GM18517 (cell line): Measurements from ENCODE around the gene RMND5B.

Source experiments
- ATAC-seq: cut with Tn5 transposase; IDR thresholded peaks from one replicate; pipeline ENCODE4 v1.9.1; 2021; ENCODE audit warnings: mild to moderate bottlenecking, moderate library complexity; ENCODE audit not compliant: unreplicated experiment

RMND5B gene

DNA sequence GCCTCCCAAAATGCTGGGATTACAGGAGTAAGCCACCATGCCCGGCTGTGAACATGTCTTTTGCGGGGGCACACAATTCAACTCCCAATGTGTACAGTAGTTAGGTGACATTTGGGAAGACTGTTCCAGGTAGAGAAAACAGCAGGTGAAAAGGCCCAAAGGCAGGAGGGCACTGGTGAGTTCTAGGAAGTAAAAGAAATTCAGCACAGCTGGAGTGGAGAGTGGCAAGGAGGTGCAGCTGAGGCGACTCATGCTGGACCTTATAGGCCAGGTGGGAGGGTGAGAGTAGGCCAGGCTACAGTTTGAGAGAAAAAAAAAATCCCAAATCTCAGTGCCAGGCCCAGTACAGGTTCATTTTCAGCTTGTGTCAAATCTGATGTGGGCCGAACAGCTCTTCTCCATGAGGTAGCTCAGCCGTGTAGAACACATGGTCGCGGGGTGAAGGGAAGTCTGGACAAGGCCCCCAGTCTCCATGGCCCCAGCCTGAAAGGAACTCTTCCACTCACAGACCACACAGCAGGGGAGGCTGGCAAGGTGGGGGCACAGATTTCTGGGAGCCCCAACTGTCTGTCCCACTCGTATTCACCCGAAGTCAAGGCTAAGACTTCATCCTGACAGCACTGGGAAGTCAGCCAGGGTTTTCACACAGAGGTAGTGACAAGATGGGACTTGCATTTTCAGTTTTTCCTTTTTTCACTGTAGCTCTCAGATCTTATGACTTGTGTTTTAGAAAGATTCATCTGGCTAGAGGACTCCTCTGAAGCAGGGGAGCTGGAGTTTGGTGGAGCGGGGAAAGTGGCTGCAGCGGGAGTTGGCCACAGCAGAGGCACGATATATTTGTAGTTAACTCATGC lies 69.0 kb downstream of the RMND5B start:
- no peak for ATAC-seq
